ENCODE measurements around the gene ERC1. TPM values are rescaled to one million over a fixed set of nuclear protein-coding genes. Genes with fewer than 3 reads are reported as not detected.

Gene ERC1
- total and polyA plus RNA-seq, 2 of the 4 experiments (the other 2 are of a cell fraction) = 11.6 to 25.6 TPM

GRCh38 chr12:976644-977043 is 14.4 kb upstream of the ERC1 start:
- dilution Hi-C loops (cut with HindIII; ENCODE audit: low sequenced_read_pairs, unreplicated experiment) = no loop called here
- no peak overlapping the region for H3K23ac ChIP-seq (ENCODE audit: low read depth, low read length)
- no peak overlapping the region for H3K18ac ChIP-seq (ENCODE audit: low read depth, low read length)
- TF ChIP-seq NFE2L2 (IDR thresholded peaks at IDR 0.05; ENCODE audit: low read depth, low read length) (no peak), CHD1 (IDR thresholded peaks at IDR 0.05; ENCODE audit: low read depth, low read length) (no peak), SMC3 (IDR thresholded peaks at IDR 0.05; ENCODE audit: low read depth, low read length) (no peak), MXI1 (IDR thresholded peaks at IDR 0.05; ENCODE audit: borderline replicate concordance, low read depth, low read length) (no peak), FOS (IDR thresholded peaks at IDR 0.05; ENCODE audit: low read depth, low read length) (no peak), MAZ (IDR thresholded peaks at IDR 0.05; ENCODE audit: borderline replicate concordance, low read depth, low read length) (no peak), CEBPB (IDR thresholded peaks at IDR 0.05; ENCODE audit: low read depth, low read length) (no peak), USF2 (IDR thresholded peaks at IDR 0.05; ENCODE audit: low read depth, low read length) (no peak), POLR2A (IDR thresholded peaks at IDR 0.05; ENCODE audit: low read depth, low read length) (no peak), RFX5 (IDR thresholded peaks at IDR 0.05; ENCODE audit: low read depth, low read length) (no peak), RCOR1 (IDR thresholded peaks at IDR 0.05; ENCODE audit: insufficient replicate concordance, low read length) (no peak), CTCF (conservative IDR thresholded peaks at IDR 0.05; ENCODE audit: low read depth, low read length) (no peak), ELK1 (IDR thresholded peaks at IDR 0.05; ENCODE audit: borderline replicate concordance, low read depth, low read length) (no peak), BHLHE40 (IDR thresholded peaks at IDR 0.05; ENCODE audit: low read depth, low read length) (no peak)
- CTCF ChIA-PET = interaction anchor here (0.6 kb wide), 1 partner anchor 19 kb away, joined by 4 read pairs; no protein-coding TSS in a partner anchor
- in situ Hi-C loops (cut with MboI; ENCODE audit: low sequenced_read_pairs) = no loop called here
- no peak overlapping the region for H3K27ac ChIP-seq (ENCODE audit: insufficient read depth, low read length)
- POLR2A ChIA-PET (ENCODE audit: unreplicated experiment) = no interaction called here
- no peak overlapping the region for H4K91ac ChIP-seq (ENCODE audit: insufficient read depth, low read depth, low read length)
- no peak overlapping the region for H3K9ac ChIP-seq (ENCODE audit: low read depth, low read length)
- no peak overlapping the region for H3K4ac ChIP-seq (ENCODE audit: low read depth, low read length)
- H3K36me3 ChIP-seq (ENCODE audit: control insufficient read depth, insufficient read depth, low read length) = no peaks in the 10 kb centered on the region
- H3K27me3 ChIP-seq (ENCODE audit: control insufficient read depth, insufficient read depth, low read length) = no peaks in the 10 kb centered on the region
- WGBS, 2 experiments (ENCODE audit: extremely low coverage in 2 of 2, insufficient read length in 1 of 2) = no CpG with 5 or more reads among the region's 6 CpGs
- peak overlapping the region; percentile 5 for H2AFZ ChIP-seq (replicated peaks; ENCODE audit: low read length, poor library complexity)
- H2BK120ac ChIP-seq (ENCODE audit: low read depth, low read length) = no peak overlapping the region
- BruUV-seq (replicated peaks) = no TSS peak
- H2AK9ac ChIP-seq (replicated peaks; ENCODE audit: low read depth, low read length, poor library complexity) = no peak overlapping the region
- no peak overlapping the region for H3K14ac ChIP-seq (replicated peaks; ENCODE audit: low read depth, low read length)
- ATAC-seq (ENCODE audit: low read depth) (no peak), DNase-seq (no peak)
- H3K4me3 ChIP-seq (ENCODE audit: insufficient read depth, low read depth, low read length) = no peak overlapping the region
- no peaks in the 10 kb centered on the region for H4K20me1 ChIP-seq (ENCODE audit: insufficient read depth, low read length)
- H4K5ac ChIP-seq (ENCODE audit: low read depth, low read length) = no peak overlapping the region
- H2BK5ac ChIP-seq (ENCODE audit: low read depth, low read length, poor library complexity, severe bottlenecking) = no peak overlapping the region
- H3K56ac ChIP-seq (ENCODE audit: extremely low read depth, insufficient read depth, low read length) = no peak overlapping the region
- no peak overlapping the region for H3K4me2 ChIP-seq (ENCODE audit: low read depth, low read length)
- H3K4me1 ChIP-seq (ENCODE audit: control insufficient read depth, insufficient read depth, low read length) = no peaks in the 10 kb centered on the region; the same call in 1 of the 2 replicates
- no peak overlapping the region for H2BK15ac ChIP-seq (ENCODE audit: low read depth, low read length)
- H2BK20ac ChIP-seq (ENCODE audit: low read depth, low read length) = no peak overlapping the region
- H3K9me3 ChIP-seq (ENCODE audit: control insufficient read depth, insufficient read depth, low read length) = no peaks in the 10 kb centered on the region
- no peaks in the 10 kb centered on the region for H3K9me1 ChIP-seq (ENCODE audit: insufficient read depth, low read length)
- intact Hi-C loops (cut with micrococcal nuclease) = no loop called here
- no peak overlapping the region for H4K8ac ChIP-seq (ENCODE audit: low read depth in 2 of 2, low read length in 2 of 2)
- no peak overlapping the region for H2AK5ac ChIP-seq (ENCODE audit: low read depth, low read length)
- H3K79me1 ChIP-seq (ENCODE audit: low read depth in 1 of 2, low read length in 2 of 2) = no peaks in the 10 kb centered on the region
